ENCODE results near the gene TEX51.

TEX51 gene

DNA sequence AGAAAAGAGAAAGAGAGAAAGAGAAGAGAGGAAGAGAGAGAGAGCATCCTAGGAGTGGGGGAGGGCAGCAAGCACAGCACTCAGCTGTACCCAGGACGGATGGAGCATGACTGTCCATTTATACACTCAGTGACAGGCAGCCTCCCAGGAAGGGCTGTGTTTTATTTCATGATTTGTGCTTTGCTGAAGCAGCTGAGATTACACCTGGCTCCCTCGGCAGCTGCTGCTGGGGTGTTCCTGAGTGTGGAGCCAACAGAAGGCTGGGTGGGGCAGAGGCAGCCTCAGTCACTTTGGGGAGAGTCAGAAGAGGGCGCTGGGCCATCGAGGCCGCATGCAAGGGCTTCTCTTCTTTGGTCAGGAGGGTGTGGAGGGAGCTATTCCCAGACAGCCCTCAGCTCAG is 47.8 kb upstream of the TEX51 start:
- H3K4me1 ChIP-seq (ENCODE audit: low read length): no peaks in the 10 kb centered on the region
- H2AFZ ChIP-seq (ENCODE audit: low read depth, low read length): no peak overlapping the region
- H3K9ac ChIP-seq (ENCODE audit: low read length): no peak overlapping the region
- no peaks in the 10 kb centered on the region for H3K27me3 ChIP-seq (ENCODE audit: low read depth, low read length)
- H3K9me3 ChIP-seq (ENCODE audit: insufficient read depth, low read length): no peaks in the 10 kb centered on the region
- no peak overlapping the region for H3K4me2 ChIP-seq (ENCODE audit: low read length)
- no peaks in the 10 kb centered on the region for H3K36me3 ChIP-seq (replicated peaks; ENCODE audit: low read depth, low read length)
- no peak overlapping the region for H3K27ac ChIP-seq (ENCODE audit: low read length)
- H3K79me2 ChIP-seq (ENCODE audit: low read length): no peaks in the 10 kb centered on the region
- H4K20me1 ChIP-seq (ENCODE audit: insufficient read depth, low read length): no peaks in the 10 kb centered on the region
- H3K4me3 ChIP-seq (ENCODE audit: low read length): no peak overlapping the region
- no peak for TF ChIP-seq EZH2phosphoT487 (IDR thresholded peaks at IDR 0.05; ENCODE audit: low read depth)

DNA sequence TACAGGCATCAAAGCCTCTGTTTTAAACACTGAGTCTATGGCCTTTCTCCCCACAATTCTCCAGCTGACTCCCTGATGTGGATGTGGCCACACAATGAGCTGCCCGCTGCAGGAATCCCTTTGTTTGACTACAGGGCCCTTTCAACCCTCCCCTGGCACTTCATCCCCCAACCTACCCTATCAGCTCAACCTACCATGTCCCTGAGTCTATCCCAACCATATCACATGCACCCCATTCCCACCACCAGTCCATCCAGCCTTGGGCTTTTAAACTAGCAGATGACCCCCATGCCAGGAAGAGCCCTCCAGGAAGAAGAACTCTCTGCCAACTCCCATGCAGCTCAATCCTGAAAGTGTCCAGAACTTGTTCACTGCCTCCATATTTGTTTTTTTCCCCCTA is 46.9 kb upstream of the TEX51 start:
- H3K9ac ChIP-seq (ENCODE audit: low read length): no peak overlapping the region
- H3K27me3 ChIP-seq (ENCODE audit: low read depth, low read length): no peaks in the 10 kb centered on the region
- no peaks in the 10 kb centered on the region for H3K4me1 ChIP-seq (ENCODE audit: low read length)
- no peak overlapping the region for H3K27ac ChIP-seq (ENCODE audit: low read length)
- H4K20me1 ChIP-seq (ENCODE audit: insufficient read depth, low read length): no peaks in the 10 kb centered on the region
- TF ChIP-seq, protein P1, sequence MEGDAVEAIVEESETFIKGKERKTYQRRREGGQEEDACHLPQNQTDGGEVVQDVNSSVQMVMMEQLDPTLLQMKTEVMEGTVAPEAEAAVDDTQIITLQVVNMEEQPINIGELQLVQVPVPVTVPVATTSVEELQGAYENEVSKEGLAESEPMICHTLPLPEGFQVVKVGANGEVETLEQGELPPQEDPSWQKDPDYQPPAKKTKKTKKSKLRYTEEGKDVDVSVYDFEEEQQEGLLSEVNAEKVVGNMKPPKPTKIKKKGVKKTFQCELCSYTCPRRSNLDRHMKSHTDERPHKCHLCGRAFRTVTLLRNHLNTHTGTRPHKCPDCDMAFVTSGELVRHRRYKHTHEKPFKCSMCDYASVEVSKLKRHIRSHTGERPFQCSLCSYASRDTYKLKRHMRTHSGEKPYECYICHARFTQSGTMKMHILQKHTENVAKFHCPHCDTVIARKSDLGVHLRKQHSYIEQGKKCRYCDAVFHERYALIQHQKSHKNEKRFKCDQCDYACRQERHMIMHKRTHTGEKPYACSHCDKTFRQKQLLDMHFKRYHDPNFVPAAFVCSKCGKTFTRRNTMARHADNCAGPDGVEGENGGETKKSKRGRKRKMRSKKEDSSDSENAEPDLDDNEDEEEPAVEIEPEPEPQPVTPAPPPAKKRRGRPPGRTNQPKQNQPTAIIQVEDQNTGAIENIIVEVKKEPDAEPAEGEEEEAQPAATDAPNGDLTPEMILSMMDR (IDR thresholded peaks at IDR 0.05; ENCODE audit: low read depth, low read length): no peak
- TF ChIP-seq EZH2phosphoT487 (IDR thresholded peaks at IDR 0.05; ENCODE audit: low read depth): no peak
- H3K4me2 ChIP-seq (ENCODE audit: low read length): no peak overlapping the region
- no peak overlapping the region for H2AFZ ChIP-seq (ENCODE audit: low read depth, low read length)
- H3K79me2 ChIP-seq (ENCODE audit: low read length): no peaks in the 10 kb centered on the region
- no peak overlapping the region for H3K4me3 ChIP-seq (ENCODE audit: low read length)
- no peaks in the 10 kb centered on the region for H3K36me3 ChIP-seq (replicated peaks; ENCODE audit: low read depth, low read length)
- H3K9me3 ChIP-seq (ENCODE audit: insufficient read depth, low read length): no peaks in the 10 kb centered on the region

DNA sequence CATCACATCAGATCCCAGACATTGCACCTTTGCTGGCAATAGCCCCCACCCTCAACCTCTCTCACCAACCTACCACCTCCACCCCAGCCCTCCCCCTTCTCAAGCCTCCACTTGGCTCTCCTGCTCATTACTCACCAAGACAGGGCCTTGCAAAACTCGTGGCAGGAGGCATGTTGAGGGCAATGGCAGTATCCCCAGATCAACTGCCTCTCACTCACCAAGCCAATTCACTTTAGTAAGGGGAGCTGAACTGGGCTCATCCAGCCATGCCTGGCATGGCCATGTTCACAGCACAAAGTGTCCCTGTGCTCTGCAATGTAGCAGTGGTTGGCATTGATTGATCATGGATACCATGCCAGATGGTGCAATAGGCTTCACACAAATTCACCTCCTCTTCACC is 46.3 kb upstream of the TEX51 start:
- Histone ChIP-seq H3K9me3 (ENCODE audit: insufficient read depth, low read length) (no peaks in the 10 kb centered on the region), H3K4me2 (ENCODE audit: low read length) (no peak overlapping the region), H4K20me1 (ENCODE audit: insufficient read depth, low read length) (no peaks in the 10 kb centered on the region), H3K9ac (ENCODE audit: low read length) (no peak overlapping the region), H3K79me2 (ENCODE audit: low read length) (no peaks in the 10 kb centered on the region), H3K36me3 (replicated peaks; ENCODE audit: low read depth, low read length) (no peaks in the 10 kb centered on the region), H3K27me3 (ENCODE audit: low read depth, low read length) (no peaks in the 10 kb centered on the region), H3K4me3 (ENCODE audit: low read length) (no peak overlapping the region), H3K4me1 (ENCODE audit: low read length) (no peaks in the 10 kb centered on the region), H3K27ac (ENCODE audit: low read length) (no peak overlapping the region), H2AFZ (ENCODE audit: low read depth, low read length) (no peak overlapping the region)
- TF ChIP-seq, protein P1 (IDR thresholded peaks at IDR 0.05; ENCODE audit: low read depth, low read length): no peak
- no peak for TF ChIP-seq EZH2phosphoT487 (IDR thresholded peaks at IDR 0.05; ENCODE audit: low read depth)

DNA sequence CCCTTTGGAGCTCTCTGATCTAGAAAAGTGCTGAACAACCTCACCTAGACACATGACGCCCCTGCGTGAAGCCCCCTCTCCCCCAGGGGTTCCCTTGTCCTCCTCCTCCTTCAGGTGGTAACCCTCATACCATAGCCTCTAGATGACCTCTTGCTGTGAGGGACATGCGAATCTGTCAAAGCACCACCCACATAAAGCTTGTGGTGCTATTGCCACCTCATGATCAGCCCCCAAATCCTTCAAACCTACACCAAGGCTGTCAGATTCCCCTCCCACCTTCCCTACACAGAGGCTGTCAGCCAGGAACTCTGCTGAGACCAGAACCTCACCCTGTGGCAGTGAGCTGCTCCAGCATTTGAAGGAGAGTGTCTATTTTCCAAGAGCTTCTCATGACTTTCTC is 43.1 kb upstream of the TEX51 start:
- Histone ChIP-seq H4K20me1 (ENCODE audit: insufficient read depth, low read length) (no peaks in the 10 kb centered on the region), H2AFZ (ENCODE audit: low read depth, low read length) (no peak overlapping the region), H3K4me2 (ENCODE audit: low read length) (no peak overlapping the region), H3K4me3 (ENCODE audit: low read length) (no peak overlapping the region), H3K79me2 (ENCODE audit: low read length) (no peaks in the 10 kb centered on the region), H3K27me3 (ENCODE audit: low read depth, low read length) (no peaks in the 10 kb centered on the region), H3K27ac (ENCODE audit: low read length) (no peak overlapping the region), H3K36me3 (replicated peaks; ENCODE audit: low read depth, low read length) (no peaks in the 10 kb centered on the region), H3K9ac (ENCODE audit: low read length) (no peak overlapping the region), H3K9me3 (ENCODE audit: insufficient read depth, low read length) (no peaks in the 10 kb centered on the region), H3K4me1 (ENCODE audit: low read length) (no peaks in the 10 kb centered on the region)
- TF ChIP-seq EZH2phosphoT487 (IDR thresholded peaks at IDR 0.05; ENCODE audit: low read depth): no peak
- TF ChIP-seq, protein P1 (IDR thresholded peaks at IDR 0.05; ENCODE audit: low read depth, low read length): no peak

DNA sequence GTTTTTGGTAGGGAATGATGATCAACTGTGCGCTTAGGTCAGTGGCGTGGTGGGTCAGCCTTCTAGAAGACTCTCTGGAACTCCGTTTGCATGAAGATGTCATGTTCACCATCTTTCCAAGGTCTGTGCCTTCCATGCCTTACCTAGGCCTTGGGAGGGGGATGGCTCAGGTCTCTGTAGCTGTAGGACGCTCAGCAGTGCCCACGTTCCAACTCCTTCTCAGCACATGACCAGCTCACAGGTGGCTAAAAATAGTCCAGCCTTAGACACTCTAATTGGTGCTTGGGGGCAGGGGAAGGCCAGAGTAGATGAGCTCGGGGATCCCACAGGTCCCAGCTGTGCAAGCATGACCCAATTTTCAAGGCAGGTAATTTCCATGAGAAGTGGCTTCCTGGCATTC is 42.3 kb upstream of the TEX51 start:
- Histone ChIP-seq H2AFZ (ENCODE audit: low read depth, low read length) (no peak overlapping the region), H3K27ac (ENCODE audit: low read length) (no peak overlapping the region), H3K4me2 (ENCODE audit: low read length) (no peak overlapping the region), H3K27me3 (ENCODE audit: low read depth, low read length) (no peaks in the 10 kb centered on the region), H4K20me1 (ENCODE audit: insufficient read depth, low read length) (no peaks in the 10 kb centered on the region), H3K9ac (ENCODE audit: low read length) (no peak overlapping the region), H3K36me3 (replicated peaks; ENCODE audit: low read depth, low read length) (no peaks in the 10 kb centered on the region), H3K79me2 (ENCODE audit: low read length) (no peaks in the 10 kb centered on the region), H3K9me3 (ENCODE audit: insufficient read depth, low read length) (no peaks in the 10 kb centered on the region), H3K4me1 (ENCODE audit: low read length) (no peaks in the 10 kb centered on the region), H3K4me3 (ENCODE audit: low read length) (no peak overlapping the region)
- TF ChIP-seq, protein P1 (IDR thresholded peaks at IDR 0.05; ENCODE audit: low read depth, low read length): no peak
- no peak for TF ChIP-seq EZH2phosphoT487 (IDR thresholded peaks at IDR 0.05; ENCODE audit: low read depth)

Data from OCI-LY3 (cell line).